GM19468 (cell line): ENCODE measurements around the gene CDKAL1.

Source experiments
- ATAC-seq: cut with Tn5 transposase; IDR thresholded peaks from one replicate; pipeline ENCODE4 v1.9.1; 2021; ENCODE audit warnings: mild to moderate bottlenecking, moderate library complexity, moderate number of reproducible peaks; ENCODE audit not compliant: unreplicated experiment; ENCODE audit errors: extremely low read depth

CDKAL1 gene

GRCh38 chr6:20664250-20664649 lies 130.0 kb downstream of the CDKAL1 start:
- ATAC-seq, result no peak

- ATAC-seq, result no peak
Observed at GRCh38 chr6:20665290-20665689, 131.0 kb downstream of the CDKAL1 start.

GRCh38 chr6:20669571-20670314 lies 135.5 kb downstream of the CDKAL1 start:
- ATAC-seq, result peak; percentile 83

- no peak for ATAC-seq
Observed at GRCh38 chr6:20670750-20671149, 136.5 kb downstream of the CDKAL1 start.

GRCh38 chr6:20672038-20672437 lies 137.8 kb downstream of the CDKAL1 start:
- no peak for ATAC-seq

GRCh38 chr6:20673458-20673857 lies 139.2 kb downstream of the CDKAL1 start:
- no peak for ATAC-seq

GRCh38 chr6:20674664-20675063 lies 140.4 kb downstream of the CDKAL1 start:
- no peak for ATAC-seq

GRCh38 chr6:20678831-20679352 lies 144.6 kb downstream of the CDKAL1 start:
- no peak for ATAC-seq

- ATAC-seq, result peak; percentile 28
Observed at GRCh38 chr6:20680697-20681165, 146.5 kb downstream of the CDKAL1 start.

GRCh38 chr6:20681243-20681684 lies 147.0 kb downstream of the CDKAL1 start:
- no peak for ATAC-seq

- ATAC-seq, result no peak
Observed at GRCh38 chr6:20684474-20684873, 150.2 kb downstream of the CDKAL1 start.

GRCh38 chr6:20686142-20686541 lies 151.9 kb downstream of the CDKAL1 start:
- no peak for ATAC-seq

GRCh38 chr6:20687494-20687893 lies 153.2 kb downstream of the CDKAL1 start:
- no peak for ATAC-seq

- peak; percentile 96 for ATAC-seq
Observed at GRCh38 chr6:20688710-20689500, 154.6 kb downstream of the CDKAL1 start.

- ATAC-seq, result no peak
Observed at GRCh38 chr6:20691185-20691584, 156.9 kb downstream of the CDKAL1 start.

GRCh38 chr6:20692023-20692422 lies 157.8 kb downstream of the CDKAL1 start:
- no peak for ATAC-seq

- ATAC-seq, result no peak
Observed at GRCh38 chr6:20693466-20694063, 159.3 kb downstream of the CDKAL1 start.

GRCh38 chr6:20696676-20697075 lies 162.4 kb downstream of the CDKAL1 start:
- ATAC-seq, result no peak

GRCh38 chr6:20698675-20699074 lies 164.4 kb downstream of the CDKAL1 start:
- ATAC-seq, result no peak

GRCh38 chr6:20699402-20699801 lies 165.1 kb downstream of the CDKAL1 start:
- ATAC-seq, result no peak

- no peak for ATAC-seq
Observed at GRCh38 chr6:20700375-20700774, 166.1 kb downstream of the CDKAL1 start.
